GM18868 (cell line): ENCODE data around the gene CHTF18.
"Not testable (repeated sequence)": the region's sequence is repeated elsewhere in the genome, so short reads cannot be mapped to it uniquely, and the experiment has no call there.

Experiments
- ATAC-seq: cut with Tn5 transposase; IDR thresholded peaks from one replicate; pipeline ENCODE4 v1.9.1; 2021; ENCODE audit warnings: mild to moderate bottlenecking, moderate library complexity; ENCODE audit not compliant: unreplicated experiment

CHTF18 gene

DNA sequence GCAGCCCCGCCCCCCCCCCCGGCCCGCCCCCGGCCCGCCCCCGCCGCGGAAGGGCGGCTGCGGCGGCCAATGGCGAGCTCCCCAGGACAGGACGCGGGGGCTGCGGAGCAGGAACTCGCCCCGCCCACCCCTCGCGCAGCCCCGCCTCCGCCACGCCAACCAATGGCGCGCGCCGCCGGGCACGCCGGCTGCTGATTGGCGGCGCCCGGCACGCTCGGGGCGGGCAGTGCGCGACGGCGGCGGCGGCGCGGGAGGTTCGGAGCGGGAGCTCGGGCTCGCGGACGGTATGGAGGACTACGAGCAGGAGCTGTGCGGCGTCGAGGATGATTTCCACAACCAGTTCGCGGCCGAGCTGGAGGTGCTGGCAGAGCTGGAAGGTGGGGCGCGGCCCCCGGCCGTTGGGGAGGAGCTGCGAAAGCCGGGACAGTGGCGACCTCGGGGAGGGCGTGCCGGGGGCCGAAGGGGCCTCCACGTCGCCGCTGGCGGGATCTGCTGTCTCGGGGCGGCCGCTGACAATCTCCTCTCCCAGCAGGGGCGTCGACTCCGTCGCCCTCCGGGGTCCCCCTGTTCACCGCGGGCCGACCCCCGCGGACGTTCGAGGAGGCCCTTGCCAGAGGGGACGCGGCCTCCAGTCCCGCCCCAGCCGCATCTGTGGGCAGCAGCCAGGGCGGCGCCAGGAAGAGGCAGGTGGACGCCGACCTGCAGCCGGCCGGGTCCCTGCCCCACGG is at the start of gene CHTF18:
TSS of gene CHTF18 (plus strand) at position 222 of the 728 bp plus-strand sequence. CDS start at position 287, 65 bp downstream.
- peak; percentile 76 for ATAC-seq

DNA sequence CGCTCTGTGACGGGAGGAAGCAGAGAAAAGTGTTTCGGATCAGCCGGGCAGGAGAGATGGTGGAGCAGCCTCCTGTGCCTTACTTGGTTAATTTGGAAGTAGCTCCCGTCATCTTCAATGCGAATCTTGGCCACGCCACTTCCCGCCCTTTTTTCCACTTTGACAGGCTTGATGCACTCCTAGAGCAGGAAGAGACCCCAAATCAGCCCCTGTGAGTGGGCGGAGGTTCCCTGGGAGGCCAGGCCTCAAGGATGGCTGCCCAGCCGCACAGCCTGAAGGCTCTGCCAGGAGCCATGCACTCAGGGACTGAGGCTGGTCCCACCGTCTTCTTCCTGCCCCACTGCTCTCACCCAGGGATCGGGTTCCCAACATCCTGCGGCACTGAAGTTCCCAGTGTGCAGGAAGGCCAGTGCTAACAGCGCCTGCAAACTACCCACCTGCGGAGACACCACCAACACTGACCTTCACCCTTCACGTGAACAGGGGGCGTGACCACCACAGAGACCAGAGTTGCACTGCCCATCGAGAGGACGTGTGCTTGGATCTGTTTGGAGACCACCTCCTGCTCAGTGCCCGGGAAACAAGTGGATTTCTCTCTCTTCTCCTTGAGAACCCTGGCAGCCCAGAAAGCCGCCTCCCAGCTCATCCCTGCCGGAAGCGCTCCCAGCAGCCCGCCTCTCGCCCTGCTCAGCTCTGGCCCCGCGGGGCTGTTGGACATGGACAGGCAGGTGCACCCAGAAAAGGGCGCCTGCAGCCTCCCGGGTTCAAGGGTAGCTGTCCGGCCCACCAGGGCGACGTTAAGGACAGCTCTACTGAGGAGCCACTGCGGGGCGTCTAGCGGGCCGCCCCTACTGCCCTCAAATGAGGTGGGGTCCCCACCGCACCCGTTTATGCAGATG is 48.6 kb upstream of the CHTF18 start:
- ATAC-seq = no peak

DNA sequence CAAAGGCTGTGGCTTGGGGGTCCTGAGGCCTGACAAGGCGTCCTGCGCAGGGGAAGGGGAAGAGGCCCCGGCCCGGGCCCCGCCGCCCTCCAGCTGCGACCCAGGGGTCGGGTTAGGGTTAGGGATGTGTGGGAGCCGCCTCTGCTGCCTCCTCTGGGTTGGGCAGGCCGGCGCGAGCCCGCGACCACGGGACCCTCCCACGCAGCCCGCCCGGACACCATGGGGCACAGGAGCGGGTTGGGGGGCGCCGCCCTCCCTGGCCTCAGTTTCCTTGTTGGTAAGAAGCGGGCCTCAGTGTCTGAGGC is 48.0 kb upstream of the CHTF18 start:
- ATAC-seq = peak; percentile 8

- peak; percentile 76 for ATAC-seq
Observed at GRCh38 chr16:740764-741505, 47.5 kb upstream of the CHTF18 start, which contains the start of gene CIAO3. Gene CIAO3, minus strand, starts transcription at chr16:740997. Its CDS starts 12 bp downstream, at chr16:740985.

GRCh38 chr16:741986-742629 is 46.3 kb upstream of the CHTF18 start:
- no peak for ATAC-seq

DNA sequence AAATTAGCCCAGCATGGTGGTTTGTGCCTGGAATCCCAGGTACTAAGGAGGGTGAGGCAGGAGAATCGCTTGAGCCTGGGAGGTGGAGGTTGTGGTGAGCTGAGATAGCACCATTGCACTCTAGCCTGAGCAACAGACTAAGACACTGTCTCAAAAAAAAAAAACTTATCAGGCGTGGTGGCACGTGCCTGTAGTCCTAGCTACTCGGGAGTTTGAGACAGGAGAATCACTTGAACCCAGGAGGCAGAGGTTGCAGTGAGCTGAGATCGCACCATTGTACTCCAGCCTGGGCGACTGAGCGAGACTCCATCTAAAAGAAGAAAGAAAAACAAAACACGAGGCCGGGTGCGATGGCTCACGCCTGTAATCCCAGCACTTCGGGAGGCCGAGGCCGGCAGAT is 45.5 kb upstream of the CHTF18 start:
- ATAC-seq = not testable (repeated sequence)

- no peak for ATAC-seq
Observed at GRCh38 chr16:743794-744500, 44.5 kb upstream of the CHTF18 start.

- ATAC-seq = no peak
Observed at GRCh38 chr16:745739-746138, 42.7 kb upstream of the CHTF18 start.

GRCh38 chr16:746637-747036 is 41.8 kb upstream of the CHTF18 start:
- ATAC-seq = no peak

- no peak for ATAC-seq
Observed at GRCh38 chr16:747978-748746, 40.3 kb upstream of the CHTF18 start.

DNA sequence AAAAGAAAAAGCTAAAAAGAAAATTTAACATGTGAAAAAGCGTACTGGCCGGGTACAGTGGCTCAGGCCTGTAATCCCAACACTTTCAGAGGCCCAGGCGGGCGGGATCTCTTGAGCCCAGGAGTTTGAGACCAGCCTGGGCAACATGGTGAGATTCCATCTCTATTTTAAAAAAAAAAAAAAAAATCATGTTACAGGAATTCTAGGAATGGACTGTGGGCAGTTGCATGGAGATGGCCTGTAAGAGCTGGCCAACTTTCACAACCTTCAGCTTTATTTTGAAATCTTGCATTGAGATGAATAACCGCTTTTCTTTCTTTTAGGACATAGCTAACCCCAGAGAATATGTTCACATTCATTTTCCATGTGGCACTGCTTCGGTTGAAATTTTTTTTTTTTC is 39.4 kb upstream of the CHTF18 start:
- ATAC-seq = no peak

- no peak for ATAC-seq
Observed at GRCh38 chr16:750485-750884, 37.9 kb upstream of the CHTF18 start.

- ATAC-seq = no peak
Observed at GRCh38 chr16:751152-752006, 37.0 kb upstream of the CHTF18 start.

GRCh38 chr16:752007-752312 is 36.5 kb upstream of the CHTF18 start:
- ATAC-seq = no peak

- ATAC-seq = not testable (repeated sequence)
Observed at GRCh38 chr16:754121-754607, 34.3 kb upstream of the CHTF18 start.

DNA sequence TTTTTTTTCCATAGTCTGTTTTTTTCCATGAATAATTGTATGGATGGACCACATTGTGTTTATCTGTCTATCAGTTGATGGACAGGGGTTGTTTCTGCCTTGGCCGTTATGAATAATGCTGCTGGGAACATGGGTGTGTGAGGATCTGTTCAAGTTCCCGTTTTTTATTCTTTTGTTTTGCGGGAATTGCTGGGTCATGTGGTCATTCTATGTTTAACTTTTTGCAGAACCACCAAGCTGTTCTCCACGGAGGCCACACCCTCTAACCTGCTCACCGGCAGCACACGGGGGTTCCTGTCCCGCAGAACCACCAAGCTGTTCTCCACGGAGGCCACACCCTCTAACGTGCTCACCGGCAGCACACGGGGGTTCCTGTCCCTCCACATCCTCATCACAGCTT is 33.8 kb upstream of the CHTF18 start:
- no peak for ATAC-seq

DNA sequence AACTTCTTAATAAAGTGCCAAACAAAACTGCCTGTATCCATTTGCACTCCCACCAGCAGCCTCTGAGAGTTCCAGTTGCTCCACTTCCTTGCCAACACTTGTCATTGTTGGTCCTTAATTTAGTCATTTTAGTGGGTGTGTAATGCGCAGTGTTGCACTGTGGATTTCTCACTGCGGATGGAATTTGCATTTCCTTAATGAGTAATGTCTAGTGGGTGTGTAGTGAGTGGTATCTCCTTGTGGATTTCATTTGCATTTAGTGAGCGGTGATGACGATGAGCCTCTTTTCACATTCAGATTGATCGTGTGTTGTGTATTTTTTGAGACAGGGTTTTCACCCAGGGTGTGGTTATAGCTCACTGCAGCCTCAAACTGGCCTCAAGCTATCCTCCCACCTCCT is 32.0 kb upstream of the CHTF18 start:
- ATAC-seq = no peak

- no peak for ATAC-seq
Observed at GRCh38 chr16:759110-759910, 29.1 kb upstream of the CHTF18 start.
